HG02943 (cell line): Measurements from ENCODE around the gene DAND5.

Experiments used
- ATAC-seq: cut with Tn5 transposase; IDR thresholded peaks from one replicate; pipeline ENCODE4 v1.9.1; 2021; ENCODE audit warnings: mild to moderate bottlenecking, low read depth, moderate library complexity; ENCODE audit not compliant: unreplicated experiment

The DAND5 gene

GRCh38 chr19:13007292-13008045 lies 38.1 kb downstream of the DAND5 start:
- no peak for ATAC-seq

- no peak for ATAC-seq
Measured at GRCh38 chr19:13008926-13009787, 39.8 kb downstream of the DAND5 start.

GRCh38 chr19:13010038-13010991 lies 40.9 kb downstream of the DAND5 start:
- ATAC-seq: no peak

GRCh38 chr19:13010992-13011652 lies 41.7 kb downstream of the DAND5 start:
- ATAC-seq: no peak

- ATAC-seq: no peak
Measured at GRCh38 chr19:13011653-13012389, 42.4 kb downstream of the DAND5 start.

GRCh38 chr19:13012390-13012689 lies 43.0 kb downstream of the DAND5 start:
- ATAC-seq: no peak

GRCh38 chr19:13012690-13013608 lies 43.6 kb downstream of the DAND5 start:
- ATAC-seq: no peak

- ATAC-seq: no peak
Measured at GRCh38 chr19:13013649-13014048, 44.3 kb downstream of the DAND5 start.

- no peak for ATAC-seq
Measured at GRCh38 chr19:13014101-13014920, 44.9 kb downstream of the DAND5 start.

GRCh38 chr19:13014921-13015280 lies 45.5 kb downstream of the DAND5 start:
- no peak for ATAC-seq

- ATAC-seq: no peak
Measured at GRCh38 chr19:13015361-13016223, 46.2 kb downstream of the DAND5 start.

GRCh38 chr19:13016245-13016627 lies 46.9 kb downstream of the DAND5 start:
- ATAC-seq: no peak

GRCh38 chr19:13016628-13017305 lies 47.4 kb downstream of the DAND5 start:
- no peak for ATAC-seq

- ATAC-seq: no peak
Measured at GRCh38 chr19:13017306-13018034, 48.1 kb downstream of the DAND5 start.

- no peak for ATAC-seq
Measured at GRCh38 chr19:13018035-13018914, 48.9 kb downstream of the DAND5 start.
